SK-N-SH (cell line): ENCODE results near the gene RET. TPM values are rescaled to one million over a fixed set of nuclear protein-coding genes. Genes with fewer than 3 reads are reported as not detected.

ENCODE experiments used
- CTCF ChIA-PET: fragments of 300-600, 350-600 bp; formaldehyde crosslinking; extraction: SDS; loops from one replicate; lab custom pipeline; 2021; lab: Yijun Ruan, JAX
- POLR2A ChIA-PET: fragments of 350-600 bp; sonication (Branson Sonifier 250); formaldehyde crosslinking; extraction: SDS; loops from one replicate; lab custom pipeline; 2020; ENCODE audit warnings: antibody characterized with exemption, inconsistent platforms; lab: Yijun Ruan, JAX
- DNase-seq: peaks from one replicate; pipeline ENCODE4 v3.0.0; 2012
- H2AFZ ChIP-seq: fragments of 200-600 bp; sonication (generic); 2 replicates; pipeline ENCODE4 v1.8.1; 2016; ENCODE audit warnings: antibody characterized with exemption, mild to moderate bottlenecking, low read depth
- H3F3A ChIP-seq: fragments of 200-600 bp; sonication (generic); replicated peaks from 2 replicates; pipeline ENCODE3; 2016; ENCODE audit warnings: antibody characterized with exemption, mild to moderate bottlenecking; ENCODE audit not compliant: insufficient read depth
- H3K27ac ChIP-seq, 2 experiments: fragments of 200-500 bp in 1 of 2; fragments of 200-600 bp in 1 of 2; sonication (Bioruptor generic) in 1 of 2; sonication (generic), shearing (Covaris generic) in 1 of 2; 2 replicates each; pipeline versions ENCODE4 v1.5.1 to v1.6.1; 2014 to 2016; ENCODE audit warnings: low read depth in 2 of 2, inconsistent platforms in 1 of 2, low read length in 1 of 2, mild to moderate bottlenecking in 1 of 2, mixed read lengths in 1 of 2
- H3K27me3 ChIP-seq: fragments of 200-600 bp; sonication (generic), shearing (Covaris generic); 2 replicates; pipeline ENCODE4 v1.6.1; 2016; ENCODE audit warnings: mixed run types; ENCODE audit not compliant: insufficient read depth
- H3K36me3 ChIP-seq, 2 experiments: fragments of 200-500 bp in 1 of 2; fragments of 200-600 bp in 1 of 2; sonication (Bioruptor generic) in 1 of 2; sonication (generic) in 1 of 2; replicated peaks in 1 of 2; 2 replicates each; pipeline versions ENCODE3 to v1.5.1; 2014 to 2016; ENCODE audit warnings: low read length in 1 of 2, mild to moderate bottlenecking in 1 of 2; ENCODE audit not compliant: insufficient read depth in 2 of 2, control insufficient read depth in 1 of 2
- H3K4me1 ChIP-seq, 2 experiments: fragments of 200-500 bp in 1 of 2; fragments of 200-600 bp in 1 of 2; sonication (Bioruptor generic) in 1 of 2; sonication (generic), shearing (Covaris generic) in 1 of 2; 2 replicates each; pipeline versions ENCODE4 v1.5.1 to v1.6.1; 2014 to 2016; ENCODE audit warnings: low read depth in 1 of 2, low read length in 1 of 2, mixed run types in 1 of 2; ENCODE audit not compliant: insufficient read depth in 2 of 2, control insufficient read depth in 1 of 2
- H3K4me2 ChIP-seq: fragments of 200-600 bp; sonication (generic), shearing (Covaris generic); 2 replicates; pipeline ENCODE4 v1.6.1; 2017; ENCODE audit warnings: mixed run types
- H3K4me3 ChIP-seq, 2 experiments: fragments of 200-500 bp in 1 of 2; fragments of 200-600 bp in 1 of 2; sonication (Bioruptor generic) in 1 of 2; sonication (generic), shearing (Covaris generic) in 1 of 2; 2 replicates each; pipeline versions ENCODE4 v1.5.1 to v1.8.1; 2014 to 2016; ENCODE audit warnings: low read depth in 2 of 2, inconsistent platforms in 1 of 2, low read length in 1 of 2, mild to moderate bottlenecking in 1 of 2, mixed read lengths in 1 of 2, moderate library complexity in 1 of 2
- H3K79me2 ChIP-seq: fragments of 200-600 bp; sonication (generic); 2 replicates; pipeline ENCODE4 v1.8.1; 2017; ENCODE audit warnings: mild to moderate bottlenecking; ENCODE audit not compliant: insufficient read depth
- H3K9ac ChIP-seq: fragments of 200-600 bp; sonication (generic); 2 replicates; pipeline ENCODE4 v1.6.1; 2017; ENCODE audit warnings: mixed run types
- H3K9me2 ChIP-seq: fragments of 200-600 bp; sonication (generic); 2 replicates; pipeline ENCODE4 v1.6.1; 2017; ENCODE audit warnings: mixed run types
- H3K9me3 ChIP-seq: fragments of 200-600 bp; sonication (generic); 2 replicates; pipeline ENCODE4 v1.6.1; 2017; ENCODE audit warnings: mixed run types, mild to moderate bottlenecking, moderate library complexity
- H4K20me1 ChIP-seq: fragments of 200-600 bp; sonication (generic); 2 replicates; pipeline ENCODE4 v1.6.1; 2017; ENCODE audit warnings: mild to moderate bottlenecking, mixed run types; ENCODE audit not compliant: insufficient read depth
- CTCF ChIP-seq: fragments of 200-600 bp; sonication (generic); IDR thresholded peaks from 2 replicates; pipeline ENCODE4 v1.6.1; 2017; ENCODE audit warnings: antibody characterized with exemption, mild to moderate bottlenecking, moderate library complexity
- EZH2phosphoT487 ChIP-seq: fragments of 200-600 bp; sonication (generic); IDR thresholded peaks from 2 replicates; pipeline ENCODE4 v1.6.1; 2017; ENCODE audit warnings: low read depth, mixed run types, mild to moderate bottlenecking, antibody characterized with exemption, moderate library complexity, borderline replicate concordance
- FOSL2 ChIP-seq: IDR thresholded peaks from 2 replicates; pipeline ENCODE4 v1.4.0; 2012; ENCODE audit warnings: low read depth, mild to moderate bottlenecking, moderate library complexity, borderline replicate concordance
- FOXJ3 ChIP-seq: sonication (generic); formaldehyde crosslinking; IDR thresholded peaks from 2 replicates; pipeline ENCODE4 v1.5.1; 2020; ENCODE audit warnings: mild to moderate bottlenecking, missing genetic modification reagents
- GATA2 ChIP-seq: sonication (generic); formaldehyde crosslinking; IDR thresholded peaks from 2 replicates; pipeline ENCODE4 v1.5.0; 2020; ENCODE audit warnings: mild to moderate bottlenecking, missing genetic modification reagents
- JUND ChIP-seq: IDR thresholded peaks from 2 replicates; pipeline ENCODE4 v1.4.0; 2012
- MEF2A ChIP-seq: IDR thresholded peaks from 2 replicates; pipeline ENCODE4 v1.4.0; 2012; ENCODE audit warnings: low read depth, borderline replicate concordance
- NRF1 ChIP-seq: IDR thresholded peaks from 2 replicates; pipeline ENCODE4 v1.6.1; 2012; ENCODE audit warnings: low read depth, mild to moderate bottlenecking, low read length
- POLR2AphosphoS5 ChIP-seq: IDR thresholded peaks from 2 replicates; pipeline ENCODE4 v1.6.1; 2012; ENCODE audit warnings: low read depth, low read length
- RAD21 ChIP-seq: IDR thresholded peaks from 2 replicates; pipeline ENCODE4 v1.6.1; 2012; ENCODE audit warnings: mild to moderate bottlenecking, low read length
- SIN3A ChIP-seq: IDR thresholded peaks from 2 replicates; pipeline ENCODE4 v1.6.1; 2012; ENCODE audit warnings: low read depth, mild to moderate bottlenecking, low read length, moderate library complexity, borderline replicate concordance
- SMC3 ChIP-seq: IDR thresholded peaks from 2 replicates; pipeline ENCODE4 v1.6.1; 2012; ENCODE audit warnings: low read depth, low read length, improper control_type of control experiment
- TAF1 ChIP-seq: IDR thresholded peaks from 2 replicates; pipeline ENCODE4 v1.6.1; 2012; ENCODE audit warnings: low read depth, mild to moderate bottlenecking, low read length, moderate library complexity, borderline replicate concordance
- TEAD4 ChIP-seq: IDR thresholded peaks from 2 replicates; pipeline ENCODE4 v1.4.0; 2012; ENCODE audit warnings: mild to moderate bottlenecking, borderline replicate concordance; ENCODE audit not compliant: insufficient read depth
- ZBTB33 ChIP-seq: IDR thresholded peaks from 2 replicates; pipeline ENCODE4 v1.4.0; 2012; ENCODE audit warnings: low read depth, borderline replicate concordance
- WGBS: methylation state at CpG from one replicate; pipeline ENCODE4 v1.1.6; 2017; ENCODE audit warnings: low lambda C conversion rate; 5-methylcytosine and 5-hydroxymethylcytosine counted together
- polyA plus RNA-seq, 3 experiments: library from polyadenylated mRNA; depleted of rRNA; stranded (reverse); fragments of >200 nt; gene quantifications; 2 replicates each; pipeline ENCODE4 v1.2.3, GENCODE V29; 2012
- TF ChIP-seq, protein P1 (sequence below): IDR thresholded peaks from 2 replicates; pipeline ENCODE4 v1.4.0; 2012; ENCODE audit warnings: low read depth, borderline replicate concordance
- TF ChIP-seq, protein P2 (sequence below): IDR thresholded peaks from 2 replicates; pipeline ENCODE4; 2012

RET gene
- polyA plus RNA-seq, 1 of the 3 experiments (the other 2 are of a cell fraction) = 3.2 TPM

DNA sequence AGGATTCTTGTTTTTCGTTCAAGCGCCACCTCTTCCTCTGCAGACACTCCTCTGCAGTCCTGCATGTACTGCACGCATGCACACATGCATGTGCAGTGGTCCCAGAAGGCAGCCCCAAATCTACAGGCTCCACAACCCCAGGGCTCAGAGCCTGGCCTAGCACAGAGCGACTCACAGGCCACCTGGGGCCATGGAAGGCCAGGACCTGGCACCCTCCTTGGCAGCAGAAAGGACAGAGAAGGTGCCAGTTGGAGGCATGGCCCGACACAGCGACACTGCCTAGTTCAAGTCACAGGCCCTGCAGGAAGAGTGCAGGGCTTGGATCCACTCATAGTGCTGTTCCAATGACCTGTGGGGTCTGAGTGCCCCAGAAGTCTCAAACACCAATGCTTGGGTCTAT, 48.7 kb upstream of the RET start:
- Histone ChIP-seq H3K27me3 (no peaks in the 10 kb centered on the region), H3K27ac (no peak overlapping the region; a peak in 1 of 4 replicates), H3K4me2 (no peak overlapping the region), H3K9me2 (no peaks in the 10 kb centered on the region), H3K4me1 (peaks cover 0 to 31% of the 10 kb centered on the region in 2 experiments; a peak in 1 of 4 replicates), H3K9ac (no peak overlapping the region), H3K9me3 (peaks cover 5% of the 10 kb centered on the region; the same call in 1 of the 2 replicates), H2AFZ (no peak overlapping the region), H3K4me3 (no peak overlapping the region), H3K79me2 (no peaks in the 10 kb centered on the region), H4K20me1 (no peaks in the 10 kb centered on the region), H3F3A (no peaks in the 10 kb centered on the region), H3K36me3 (no peaks in the 10 kb centered on the region)
- CTCF ChIA-PET = no interaction called here
- 31% methylated on average over 3 of the region's 6 CpGs for WGBS
- TF ChIP-seq SMC3 (no peak), TEAD4 (no peak), POLR2AphosphoS5 (no peak), GATA2 (CRISPR knock-in tag) (no peak), MEF2A (no peak), NRF1 (no peak), SIN3A (no peak), FOXJ3 (no peak), JUND (no peak), EZH2phosphoT487 (no peak)
- DNase-seq = no peak
- POLR2A ChIA-PET = no interaction called here

DNA sequence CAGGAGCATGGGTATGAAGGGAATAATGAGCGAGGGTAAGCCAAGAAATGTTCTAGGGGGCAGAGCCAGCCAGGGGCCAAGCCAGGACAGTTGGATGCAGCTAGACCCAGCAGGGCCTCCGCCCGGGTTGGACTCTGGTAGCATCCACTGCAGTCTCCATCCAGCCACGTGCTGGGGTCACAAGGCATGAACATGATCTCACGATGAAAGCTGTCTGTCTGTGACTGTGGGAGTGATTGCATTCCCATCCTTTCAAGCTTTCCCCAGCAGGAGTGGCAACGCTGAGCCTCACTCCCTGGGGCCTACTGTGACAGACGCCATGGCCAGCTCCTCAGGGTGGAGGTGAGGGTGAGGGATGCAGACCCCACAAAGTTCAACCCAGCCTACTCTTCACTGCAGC, 47.8 kb upstream of the RET start:
- H3K27me3 ChIP-seq = no peaks in the 10 kb centered on the region
- no peaks in the 10 kb centered on the region for H3K9me2 ChIP-seq
- H3K4me1 ChIP-seq = peaks cover 0 to 31% of the 10 kb centered on the region in 2 experiments; a peak in 1 of 4 replicates
- POLR2A ChIA-PET = no interaction called here
- 33% methylated on average over 6 of the region's 7 CpGs for WGBS
- TF ChIP-seq SMC3 = no peak
- no peak for TF ChIP-seq NRF1
- no peak for TF ChIP-seq TEAD4
- TF ChIP-seq RAD21 = no peak
- TF ChIP-seq, protein P1, sequence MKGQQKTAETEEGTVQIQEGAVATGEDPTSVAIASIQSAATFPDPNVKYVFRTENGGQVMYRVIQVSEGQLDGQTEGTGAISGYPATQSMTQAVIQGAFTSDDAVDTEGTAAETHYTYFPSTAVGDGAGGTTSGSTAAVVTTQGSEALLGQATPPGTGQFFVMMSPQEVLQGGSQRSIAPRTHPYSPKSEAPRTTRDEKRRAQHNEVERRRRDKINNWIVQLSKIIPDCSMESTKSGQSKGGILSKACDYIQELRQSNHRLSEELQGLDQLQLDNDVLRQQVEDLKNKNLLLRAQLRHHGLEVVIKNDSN = no peak
- DNase-seq = no peak
- CTCF ChIA-PET = no interaction called here
- no peak overlapping the region for H3K4me2 ChIP-seq
- no peak overlapping the region for H3K4me3 ChIP-seq
- H3K79me2 ChIP-seq = no peaks in the 10 kb centered on the region
- no peaks in the 10 kb centered on the region for H4K20me1 ChIP-seq
- H3K9ac ChIP-seq = no peak overlapping the region
- H3F3A ChIP-seq = no peaks in the 10 kb centered on the region
- H3K36me3 ChIP-seq = no peaks in the 10 kb centered on the region
- H3K27ac ChIP-seq = no peak overlapping the region
- peaks cover 5% of the 10 kb centered on the region; the same call in 1 of the 2 replicates for H3K9me3 ChIP-seq
- no peak overlapping the region for H2AFZ ChIP-seq

DNA sequence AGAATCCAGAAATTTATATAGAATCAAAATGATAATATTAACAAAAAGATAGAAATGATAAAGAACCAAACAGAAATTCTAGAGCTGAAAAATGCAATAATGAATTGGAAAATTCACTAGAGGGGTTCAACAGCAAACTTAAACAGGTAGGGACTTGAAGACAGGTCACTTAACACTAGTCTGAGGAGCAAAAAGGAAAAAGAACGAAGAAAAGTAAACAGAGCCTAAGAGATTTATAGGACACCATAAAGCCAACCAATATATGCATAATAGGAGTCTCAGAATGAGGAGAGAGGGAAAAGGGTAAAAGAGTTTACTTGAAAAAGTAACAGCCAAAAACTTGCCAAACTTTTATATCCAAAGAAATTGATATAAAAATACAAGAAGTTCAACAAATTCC, 44.3 kb upstream of the RET start:
- H3K36me3 ChIP-seq = no peaks in the 10 kb centered on the region
- no peak overlapping the region for H3K9ac ChIP-seq
- no peaks in the 10 kb centered on the region for H4K20me1 ChIP-seq
- H3K27ac ChIP-seq = no peak overlapping the region
- peaks cover 0 to 15% of the 10 kb centered on the region in 2 experiments; a peak in 1 of 4 replicates for H3K4me1 ChIP-seq
- H3K4me3 ChIP-seq = no peak overlapping the region
- WGBS = 15% methylated on average over 1 of the region's 1 CpG
- H2AFZ ChIP-seq = no peak overlapping the region
- DNase-seq = no peak
- no peaks in the 10 kb centered on the region for H3K79me2 ChIP-seq
- peaks cover 5% of the 10 kb centered on the region; the same call in 1 of the 2 replicates for H3K9me3 ChIP-seq
- CTCF ChIA-PET = interaction anchor here (1.5 kb wide), 1 partner anchor 10 kb away, joined by 3 read pairs; no protein-coding TSS in a partner anchor
- POLR2A ChIA-PET = no interaction called here
- H3K4me2 ChIP-seq = no peak overlapping the region
- H3F3A ChIP-seq = no peaks in the 10 kb centered on the region
- no peaks in the 10 kb centered on the region for H3K27me3 ChIP-seq
- no peaks in the 10 kb centered on the region for H3K9me2 ChIP-seq
- TF ChIP-seq RAD21 (no peak), ZBTB33 (no peak), FOXJ3 (no peak), TAF1 (no peak), FOSL2 (no peak), CTCF (no peak), SIN3A (no peak)
- TF ChIP-seq, protein P2, sequence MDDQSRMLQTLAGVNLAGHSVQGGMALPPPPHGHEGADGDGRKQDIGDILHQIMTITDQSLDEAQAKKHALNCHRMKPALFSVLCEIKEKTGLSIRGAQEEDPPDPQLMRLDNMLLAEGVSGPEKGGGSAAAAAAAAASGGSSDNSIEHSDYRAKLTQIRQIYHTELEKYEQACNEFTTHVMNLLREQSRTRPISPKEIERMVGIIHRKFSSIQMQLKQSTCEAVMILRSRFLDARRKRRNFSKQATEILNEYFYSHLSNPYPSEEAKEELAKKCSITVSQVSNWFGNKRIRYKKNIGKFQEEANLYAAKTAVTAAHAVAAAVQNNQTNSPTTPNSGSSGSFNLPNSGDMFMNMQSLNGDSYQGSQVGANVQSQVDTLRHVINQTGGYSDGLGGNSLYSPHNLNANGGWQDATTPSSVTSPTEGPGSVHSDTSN = no peak
